Hepatic stellate cell (primary cell): ENCODE results near the gene GLRA2.
A peak's percentile ranks its signal among the peaks of the same experiment; 100 is the strongest.

Experiments used
- DNase-seq: peaks from one replicate; pipeline ENCODE4 v3.0.0; 2011; ENCODE audit warnings: low spot score

The GLRA2 gene

DNA sequence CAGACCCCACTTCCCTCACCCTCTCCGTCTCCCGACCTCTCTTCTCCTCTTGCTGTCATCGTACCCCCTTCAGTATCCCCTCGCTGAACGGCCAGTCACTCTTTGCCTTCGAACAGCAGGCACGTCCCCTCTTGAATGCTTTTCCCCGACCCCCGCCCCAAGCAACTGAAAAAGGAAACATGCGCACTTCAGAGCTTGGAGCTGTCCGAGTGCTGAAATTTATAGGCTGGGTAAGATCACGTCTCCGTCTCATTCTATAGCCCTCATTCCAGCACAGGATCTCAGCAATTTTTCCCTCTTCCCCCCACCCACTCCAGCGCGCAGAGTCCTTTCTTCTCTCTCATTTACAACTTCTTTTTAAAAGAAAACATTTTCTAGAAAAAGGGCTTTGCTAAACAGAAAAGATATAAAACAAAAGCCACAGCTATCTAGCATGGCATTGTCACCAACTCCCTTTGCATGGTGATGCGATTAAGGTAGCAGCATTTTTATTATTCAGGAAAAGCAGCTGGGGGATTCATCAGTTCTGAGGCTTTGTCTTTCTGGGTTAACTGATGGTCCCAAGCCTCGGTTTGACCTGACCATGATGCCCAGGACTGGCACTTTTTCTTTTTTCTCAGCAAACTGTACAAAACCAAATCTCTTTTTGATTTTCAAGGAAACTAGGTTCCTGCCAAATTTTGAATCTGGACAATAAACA is at the start of gene GLRA2:
Gene GLRA2, plus strand, starts transcription at position 247 of the 700 bp plus-strand sequence. CDS start 522 bp downstream, outside the sequence.
- DNase-seq, result no peak

GRCh38 chrX:14489437-14489836 is 39.9 kb upstream of the GLRA2 start:
- no peak for DNase-seq

GRCh38 chrX:14491689-14492088 is 37.6 kb upstream of the GLRA2 start:
- DNase-seq, result no peak

DNA sequence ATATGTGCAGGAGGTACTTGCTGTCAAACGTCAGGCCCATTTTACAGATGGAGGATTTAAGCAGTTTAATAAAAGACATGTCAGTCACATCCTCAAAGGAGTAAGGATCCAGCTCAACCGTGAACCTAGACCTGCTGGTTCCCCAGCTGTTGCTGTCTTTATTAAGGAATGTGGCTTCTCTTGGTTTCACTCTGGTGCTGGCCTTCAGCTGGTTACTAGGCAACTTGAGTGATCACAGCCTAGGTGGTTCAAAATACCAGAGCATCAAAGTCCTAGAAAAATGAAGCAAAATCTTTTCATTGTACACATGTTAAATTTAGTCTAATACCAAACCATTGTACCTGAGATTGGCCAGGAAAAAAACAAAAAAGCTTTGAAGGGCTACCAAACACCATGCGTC is 32.7 kb upstream of the GLRA2 start:
- no peak for DNase-seq

GRCh38 chrX:14497184-14497666 is 32.1 kb upstream of the GLRA2 start:
- peak; percentile 1 for DNase-seq

GRCh38 chrX:14501327-14501726 is 28.0 kb upstream of the GLRA2 start:
- no peak for DNase-seq

DNA sequence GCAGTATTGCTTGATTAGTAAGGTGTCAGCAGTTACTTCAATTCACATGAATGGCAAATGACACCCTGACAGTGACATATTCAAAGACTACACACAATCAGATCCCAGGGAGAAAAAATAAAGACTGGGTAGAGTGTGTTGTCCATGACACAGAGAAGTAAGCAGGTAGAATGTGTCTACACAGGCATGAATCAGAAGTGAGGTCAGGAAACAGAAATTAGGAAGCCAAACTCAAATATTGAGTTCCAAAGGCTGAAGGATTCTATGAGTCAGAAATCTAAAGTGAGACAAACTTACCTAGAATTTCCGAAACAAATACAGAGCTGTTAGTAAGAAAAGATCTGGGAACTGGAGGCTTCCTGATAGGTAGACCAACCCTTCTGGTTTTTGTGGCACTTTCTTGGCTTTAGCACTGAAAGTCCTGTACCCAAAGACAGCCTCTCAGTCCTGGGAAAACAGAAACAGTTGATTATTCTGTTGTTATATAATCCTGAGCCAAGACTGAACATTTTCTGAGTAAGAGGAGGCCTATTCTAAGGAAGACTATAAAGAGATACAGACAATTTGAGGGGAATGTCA is 24.3 kb upstream of the GLRA2 start:
- DNase-seq, result no peak

DNA sequence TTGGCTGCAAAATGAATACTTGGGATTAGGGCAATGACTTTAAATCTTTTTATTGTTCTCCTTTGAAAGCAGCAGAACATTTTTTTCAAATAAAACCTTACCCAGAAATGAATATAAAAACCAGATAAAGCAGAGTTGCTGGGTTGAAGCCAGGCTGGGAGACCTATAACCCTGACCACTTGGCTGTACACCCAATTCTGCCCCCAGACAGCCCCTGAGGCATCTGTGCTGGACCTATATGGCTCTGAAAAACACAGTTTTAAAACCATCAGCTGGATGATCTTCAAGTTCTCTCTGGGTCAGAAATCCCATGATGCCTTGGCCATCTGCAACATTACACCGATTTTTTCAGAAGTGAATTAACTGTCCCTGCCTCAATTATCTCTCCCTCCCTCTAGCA is 23.7 kb upstream of the GLRA2 start:
- no peak for DNase-seq

DNA sequence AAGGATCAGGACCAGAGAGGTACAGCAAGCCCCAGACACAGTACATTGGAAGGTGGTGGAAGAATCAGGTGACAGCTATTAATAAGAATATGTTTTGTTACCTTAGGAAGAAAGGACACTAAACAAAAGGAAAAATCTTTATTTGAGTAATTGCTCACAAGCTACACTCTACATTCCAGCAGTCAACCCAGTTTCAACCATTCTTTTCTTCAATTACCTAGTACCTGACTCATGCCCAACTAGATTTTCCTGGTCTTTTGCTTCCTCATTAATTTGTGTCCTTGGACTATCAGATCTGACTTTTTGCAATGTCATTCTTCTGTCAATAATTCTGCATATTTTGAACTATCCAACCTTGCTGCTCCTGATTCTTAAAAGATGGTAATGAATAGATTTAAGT is 22.5 kb upstream of the GLRA2 start:
- DNase-seq, result no peak

- DNase-seq, result no peak
Measured at GRCh38 chrX:14508025-14508690, 21.2 kb upstream of the GLRA2 start.

DNA sequence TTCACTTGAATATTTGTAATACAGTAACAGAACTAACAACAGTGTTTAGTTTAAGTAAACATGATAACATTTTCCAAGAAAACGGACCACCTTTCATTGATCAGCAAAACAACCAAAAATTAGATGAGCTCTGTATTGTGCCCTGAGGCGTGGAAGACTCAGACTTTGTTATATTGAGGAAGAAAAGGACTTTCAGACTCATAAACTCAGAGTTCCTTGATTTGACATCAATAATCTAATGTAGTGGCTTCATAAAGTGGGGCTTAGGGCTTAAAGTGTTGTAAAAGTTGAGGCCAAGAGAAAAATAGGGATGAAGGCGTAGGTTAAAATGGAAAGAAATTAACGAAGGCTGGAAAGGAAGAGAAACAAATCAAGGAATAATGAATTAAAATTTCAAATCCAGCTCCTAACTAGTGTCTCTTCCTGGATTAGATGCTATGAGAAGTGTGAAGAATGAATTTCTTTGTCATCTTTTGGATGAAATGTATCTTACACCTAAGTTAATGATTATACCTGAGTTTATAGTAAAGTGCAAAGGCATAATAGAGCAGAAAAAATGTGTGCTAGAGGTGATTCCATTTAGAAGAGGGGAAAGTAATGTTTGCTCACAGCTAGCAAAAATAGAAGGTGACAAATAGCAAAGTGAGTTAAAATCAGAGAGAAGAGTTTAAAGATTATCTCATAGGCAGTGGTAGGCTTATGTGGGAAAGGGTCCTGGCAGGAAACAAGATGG is 19.8 kb upstream of the GLRA2 start:
- DNase-seq, result no peak

- no peak for DNase-seq
Measured at GRCh38 chrX:14528629-14529289, 577 bp upstream of the GLRA2 start.

- no peak for DNase-seq
Measured at GRCh38 chrX:14533867-14534266, 4.5 kb downstream of the GLRA2 start.

DNA sequence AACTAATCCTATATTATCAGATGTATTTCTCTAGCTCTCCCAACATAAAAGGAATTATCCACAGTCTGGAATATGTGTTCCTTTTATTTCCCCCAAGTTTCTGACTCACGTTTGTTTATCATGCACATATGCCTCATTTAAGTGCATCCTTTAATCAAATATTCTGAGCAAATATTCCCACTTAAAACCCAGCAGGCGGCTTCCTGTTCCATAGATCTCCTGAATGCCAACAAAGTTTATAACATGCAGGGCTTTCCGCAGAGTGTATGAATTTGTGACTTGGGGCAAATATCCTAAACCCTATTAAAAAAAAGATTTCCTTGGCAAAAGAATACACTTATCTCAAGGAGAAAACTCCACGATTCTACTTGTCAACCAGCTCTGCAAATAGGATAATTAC is 16.9 kb downstream of the GLRA2 start:
- no peak for DNase-seq

- DNase-seq, result no peak
Measured at GRCh38 chrX:14554131-14554715, 24.9 kb downstream of the GLRA2 start.

DNA sequence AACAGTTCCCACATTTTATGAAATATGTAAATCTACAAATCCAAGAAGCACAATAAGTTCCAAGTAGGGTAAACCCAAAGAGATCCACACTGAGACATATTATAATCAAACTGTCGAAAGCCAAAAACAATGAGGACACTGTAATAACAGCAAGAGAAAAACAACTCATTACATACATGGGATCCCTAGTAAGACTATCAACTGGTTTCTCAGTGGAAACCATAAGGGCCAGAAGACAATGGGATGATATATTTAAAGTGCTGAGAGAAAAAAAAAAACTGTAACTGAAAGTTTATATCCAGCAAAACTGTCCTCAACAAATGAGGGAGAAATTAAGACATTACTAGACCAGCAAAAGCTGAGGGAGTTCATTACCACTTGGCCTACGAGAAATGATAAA is 34.7 kb downstream of the GLRA2 start:
- DNase-seq, result no peak

GRCh38 chrX:14573161-14573560 is 43.8 kb downstream of the GLRA2 start:
- no peak for DNase-seq

DNA sequence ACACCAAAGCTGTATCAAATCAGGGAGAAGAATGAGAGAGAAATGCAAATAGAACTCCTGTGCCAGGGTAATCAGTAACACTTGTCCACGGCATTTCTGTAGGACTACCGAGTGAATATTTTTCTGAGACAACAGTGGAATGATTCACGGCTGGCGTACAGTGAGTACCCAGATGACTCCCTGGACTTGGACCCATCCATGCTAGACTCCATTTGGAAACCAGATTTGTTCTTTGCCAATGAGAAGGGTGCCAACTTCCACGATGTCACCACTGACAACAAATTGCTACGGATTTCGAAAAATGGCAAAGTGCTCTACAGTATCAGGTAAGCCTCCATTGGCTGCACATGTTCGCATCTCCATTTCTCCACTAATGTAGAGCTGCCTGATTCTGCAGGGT is 51.7 kb downstream of the GLRA2 start:
- no peak for DNase-seq

DNA sequence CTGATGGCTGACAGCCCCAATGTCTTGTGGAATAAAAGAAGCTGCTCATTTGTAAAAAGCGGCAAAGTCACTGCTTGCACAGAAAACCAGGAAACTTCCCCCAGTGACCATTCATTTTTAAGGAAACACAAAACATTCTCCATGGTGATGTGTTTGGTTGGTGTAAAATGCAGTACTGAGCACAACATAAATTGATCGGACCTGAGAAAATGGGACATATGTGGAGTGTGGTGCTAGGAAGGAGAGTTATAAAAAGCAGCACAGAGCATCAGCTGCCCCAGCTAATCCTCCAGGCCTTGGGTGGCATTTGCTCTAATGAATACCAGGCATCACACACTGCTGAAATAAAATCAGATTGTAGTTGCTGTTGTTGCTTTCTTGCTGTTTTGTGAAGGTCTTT is 55.2 kb downstream of the GLRA2 start:
- no peak for DNase-seq

GRCh38 chrX:14590216-14590615 is 60.9 kb downstream of the GLRA2 start:
- DNase-seq, result no peak

GRCh38 chrX:14590693-14591424 is 61.5 kb downstream of the GLRA2 start:
- no peak for DNase-seq
